H9 (cell line): ENCODE data around the gene BAG3. TPM values are rescaled to one million over a fixed set of nuclear protein-coding genes. Genes with fewer than 3 reads are reported as not detected.

Source experiments
- DNase-seq: peaks from one replicate; pipeline ENCODE4 v3.0.0-alpha.2; 2017
- H2AFZ ChIP-seq: one replicate; pipeline ENCODE4 v1.6.1; 2013; ENCODE audit warnings: mild to moderate bottlenecking, low read length, control low read depth, moderate library complexity
- H2AK5ac ChIP-seq: 2 replicates; pipeline ENCODE4 v1.6.1; 2013; ENCODE audit warnings: low read length, control low read depth, mixed read lengths; ENCODE audit not compliant: insufficient read length
- H2BK120ac ChIP-seq: one replicate; pipeline ENCODE4 v1.6.1; 2013; ENCODE audit warnings: low read depth, mild to moderate bottlenecking, low read length, control low read depth, inconsistent platforms; ENCODE audit not compliant: poor library complexity, severe bottlenecking
- H2BK12ac ChIP-seq: 2 replicates; pipeline ENCODE4 v1.6.1; 2013; ENCODE audit warnings: low read length, control low read depth, mixed read lengths, low read depth; ENCODE audit not compliant: insufficient read length
- H2BK15ac ChIP-seq: 2 replicates; pipeline ENCODE4 v1.6.1; 2013; ENCODE audit warnings: low read depth, low read length, control low read depth
- H2BK20ac ChIP-seq: one replicate; pipeline ENCODE4 v1.6.1; 2013; ENCODE audit warnings: low read depth, mild to moderate bottlenecking, low read length, control low read depth, inconsistent platforms; ENCODE audit not compliant: poor library complexity, severe bottlenecking
- H2BK5ac ChIP-seq: 2 replicates; pipeline ENCODE4 v1.6.1; 2013; ENCODE audit warnings: low read length, control low read depth, mixed read lengths; ENCODE audit not compliant: insufficient read length
- H3K14ac ChIP-seq: 2 replicates; pipeline ENCODE4 v1.6.1; 2013; ENCODE audit warnings: low read length, control low read depth; ENCODE audit not compliant: insufficient read depth
- H3K18ac ChIP-seq: 2 replicates; pipeline ENCODE4 v1.6.1; 2013; ENCODE audit warnings: low read depth, mild to moderate bottlenecking, mixed read lengths, low read length, control low read depth; ENCODE audit not compliant: insufficient read length
- H3K23ac ChIP-seq: 2 replicates; pipeline ENCODE4 v1.6.1; 2013; ENCODE audit warnings: low read length, control low read depth, mixed read lengths, low read depth; ENCODE audit not compliant: insufficient read length
- H3K23me2 ChIP-seq: 2 replicates; pipeline ENCODE4 v1.6.1; 2013; ENCODE audit warnings: low read depth, mild to moderate bottlenecking, mixed read lengths, low read length, control low read depth; ENCODE audit not compliant: insufficient read length, poor library complexity, severe bottlenecking
- H3K27ac ChIP-seq: 2 replicates; pipeline ENCODE4 v1.5.1; 2013; ENCODE audit warnings: low read length, control low read depth, mixed read lengths, low read depth; ENCODE audit not compliant: insufficient read length
- H3K27me3 ChIP-seq: 2 replicates; pipeline ENCODE4 v1.6.1; 2013; ENCODE audit warnings: low read length, control low read depth, inconsistent platforms; ENCODE audit not compliant: insufficient read depth
- H3K4ac ChIP-seq: 2 replicates; pipeline ENCODE4 v1.6.1; 2013; ENCODE audit warnings: low read depth, mild to moderate bottlenecking, control low read depth, inconsistent platforms, low read length, moderate library complexity
- H3K4me1 ChIP-seq: 2 replicates; pipeline ENCODE4 v1.6.1; 2013; ENCODE audit warnings: low read length, control low read depth, inconsistent platforms; ENCODE audit not compliant: insufficient read depth
- H3K4me2 ChIP-seq: 2 replicates; pipeline ENCODE4 v1.6.1; 2013; ENCODE audit warnings: low read length, control low read depth, mixed read lengths; ENCODE audit not compliant: insufficient read length, insufficient read depth
- H3K56ac ChIP-seq: 2 replicates; pipeline ENCODE4 v1.6.1; 2013; ENCODE audit warnings: low read depth, mild to moderate bottlenecking, mixed read lengths, low read length, control low read depth; ENCODE audit not compliant: insufficient read length
- H3K79me1 ChIP-seq: 2 replicates; pipeline ENCODE4 v1.6.1; 2013; ENCODE audit warnings: low read depth, mild to moderate bottlenecking, moderate library complexity, low read length, control low read depth, inconsistent platforms; ENCODE audit not compliant: insufficient read depth, poor library complexity, severe bottlenecking
- H3K79me2 ChIP-seq: 2 replicates; pipeline ENCODE4 v1.6.1; 2013; ENCODE audit warnings: low read length, control low read depth, inconsistent platforms; ENCODE audit not compliant: insufficient read depth
- H3K9ac ChIP-seq: 2 replicates; pipeline ENCODE4 v1.6.1; 2013; ENCODE audit warnings: low read length, control low read depth, mixed read lengths; ENCODE audit not compliant: insufficient read length; ENCODE audit errors: extremely low read depth
- H3K9me3 ChIP-seq: one replicate; pipeline ENCODE4 v1.6.1; 2013; ENCODE audit warnings: low read depth, low read length, inconsistent platforms; ENCODE audit not compliant: control insufficient read depth
- H3T11ph ChIP-seq: one replicate; pipeline ENCODE4 v1.6.1; 2013; ENCODE audit warnings: mild to moderate bottlenecking, low read length, control low read depth, inconsistent platforms
- H4K20me1 ChIP-seq: one replicate; pipeline ENCODE4 v1.6.1; 2013; ENCODE audit not compliant: control insufficient read depth, insufficient read length, insufficient read depth
- H4K5ac ChIP-seq: 2 replicates; pipeline ENCODE4 v1.6.1; 2013; ENCODE audit warnings: low read depth, mild to moderate bottlenecking, mixed read lengths, low read length, control low read depth; ENCODE audit not compliant: insufficient read length
- H4K8ac ChIP-seq: replicated peaks from 2 replicates; pipeline ENCODE4 v1.6.1; 2013; ENCODE audit warnings: low read length, control low read depth, mixed read lengths, low read depth; ENCODE audit not compliant: insufficient read length
- H4K91ac ChIP-seq: 2 replicates; pipeline ENCODE4 v1.6.1; 2013; ENCODE audit warnings: low read depth, mild to moderate bottlenecking, moderate library complexity, mixed read lengths, low read length, control low read depth; ENCODE audit not compliant: insufficient read length
- H3K27ac Mint-ChIP-seq, 3 experiments: 2 replicates in 2 of 3; 3 replicates in 1 of 3; pipeline ENCODE4 v1.8.0; 2020 to 2021; ENCODE audit warnings: mixed read lengths in 3 of 3, mild to moderate bottlenecking in 1 of 3, moderate library complexity in 1 of 3
- H3K27me3 Mint-ChIP-seq: 2 replicates; pipeline ENCODE4 v1.8.0; 2021; ENCODE audit warnings: low read depth, mild to moderate bottlenecking, moderate library complexity, mixed read lengths
- H3K36me3 Mint-ChIP-seq, 3 experiments: 2 replicates in 2 of 3; 3 replicates in 1 of 3; pipeline ENCODE4 v1.8.0; 2020 to 2021; ENCODE audit warnings: low read depth in 3 of 3, mixed read lengths in 3 of 3; ENCODE audit not compliant: insufficient read depth in 1 of 3
- H3K4me1 Mint-ChIP-seq, 2 experiments: 2 replicates each; pipeline ENCODE4 v1.8.0; 2020; ENCODE audit warnings: mixed read lengths in 2 of 2
- H3K4me3 Mint-ChIP-seq, 2 experiments: 2 replicates in 1 of 2; 3 replicates in 1 of 2; pipeline ENCODE4 v1.8.0; 2020 to 2021; ENCODE audit warnings: mild to moderate bottlenecking in 2 of 2, mixed read lengths in 2 of 2, moderate library complexity in 1 of 2
- H3K9me3 Mint-ChIP-seq, 2 experiments: 2 replicates in 1 of 2; 3 replicates in 1 of 2; pipeline ENCODE4 v1.8.0; 2020; ENCODE audit warnings: mild to moderate bottlenecking in 2 of 2, mixed read lengths in 2 of 2, moderate library complexity in 1 of 2
- WGBS: extraction: QIAGEN DNeasy Blood & Tissue Kit; methylation state at CpG from one replicate; pipeline ENCODE4 v1.1.7; 2013; ENCODE audit warnings: missing lambda C conversion rate, low lambda C conversion rate, mixed read lengths; ENCODE audit not compliant: insufficient read length; ENCODE audit errors: extremely low coverage; 5-methylcytosine and 5-hydroxymethylcytosine counted together
- total RNA-seq: library from RNA; stranded (reverse); gene quantifications from 2 replicates; pipeline ENCODE4 v1.2.1, GENCODE V29; 2021
- TF ChIP-seq, protein P1 (sequence below): fragments of 200-600 bp; sonication (generic); conservative IDR thresholded peaks from 3 replicates; pipeline ENCODE4 v1.8.0; 2021; ENCODE audit warnings: antibody characterized with exemption, mild to moderate bottlenecking

Gene BAG3
- total RNA-seq, 1 experiment from 2014 or later = 11.4 TPM

DNA sequence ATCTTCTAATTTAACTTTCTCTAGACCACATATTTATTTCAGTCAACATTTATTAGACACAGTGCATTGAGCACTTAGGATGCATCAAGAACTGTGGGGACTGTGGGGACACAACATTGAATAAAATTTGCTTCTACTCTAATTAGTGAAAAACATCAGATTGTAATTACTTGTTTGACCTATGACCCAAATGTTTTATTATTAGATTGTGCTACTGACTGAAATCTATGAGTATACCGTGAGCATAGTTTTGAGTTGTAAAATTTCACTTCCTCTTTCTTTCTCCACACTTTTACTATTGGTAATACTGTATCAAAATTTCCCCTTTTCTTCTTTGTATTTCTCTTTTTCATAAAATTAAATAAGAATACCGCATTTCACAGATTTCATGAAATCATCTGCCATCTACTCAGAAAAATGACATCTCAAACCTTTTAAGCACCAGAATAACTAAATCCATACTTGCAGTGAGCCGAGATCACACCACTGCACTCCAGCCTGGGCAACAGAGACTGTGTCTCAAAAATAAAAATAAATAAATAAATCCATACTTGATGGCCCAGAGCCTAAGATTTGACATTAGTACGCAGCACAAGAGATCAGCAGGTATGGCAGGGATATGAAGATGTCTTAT lies 49.3 kb downstream of the BAG3 start:
- Histone ChIP-seq H2AFZ (no peak overlapping the region), H3K23ac (no peak overlapping the region), H2BK15ac (no peak overlapping the region), H4K20me1 (no peaks in the 10 kb centered on the region), H2AK5ac (no peak overlapping the region), H3K23me2 (no peaks in the 10 kb centered on the region), H3K9ac (no peak overlapping the region), H4K5ac (no peak overlapping the region), H4K91ac (no peak overlapping the region), H3K9me3 (no peaks in the 10 kb centered on the region), H3K14ac (no peak overlapping the region), H3K4me2 (no peak overlapping the region), H3K79me1 (no peaks in the 10 kb centered on the region), H2BK120ac (no peak overlapping the region), H3K27ac (no peak overlapping the region), H2BK12ac (no peak overlapping the region), H2BK20ac (no peak overlapping the region), H3K79me2 (no peaks in the 10 kb centered on the region), H3K56ac (no peak overlapping the region), H3K18ac (no peak overlapping the region), H3K27me3 (no peaks in the 10 kb centered on the region), H3K4ac (no peak overlapping the region), H3T11ph (no peak overlapping the region), H2BK5ac (no peak overlapping the region), H4K8ac (no peak overlapping the region), H3K4me1 (peaks cover 3% of the 10 kb centered on the region; the same call in 1 of the 2 replicates)
- no peak for DNase-seq
- WGBS = no CpG with 5 or more reads among the region's 4 CpGs
- H3K9me3 Mint-ChIP-seq = peaks cover under 1 to 4% of the 10 kb centered on the region in 2 experiments; a peak in 3 of 5 replicates
- no peak overlapping the region for H3K27ac Mint-ChIP-seq
- H3K27me3 Mint-ChIP-seq = no peaks in the 10 kb centered on the region; the same call in none of the 2 replicates
- TF ChIP-seq, protein P1, sequence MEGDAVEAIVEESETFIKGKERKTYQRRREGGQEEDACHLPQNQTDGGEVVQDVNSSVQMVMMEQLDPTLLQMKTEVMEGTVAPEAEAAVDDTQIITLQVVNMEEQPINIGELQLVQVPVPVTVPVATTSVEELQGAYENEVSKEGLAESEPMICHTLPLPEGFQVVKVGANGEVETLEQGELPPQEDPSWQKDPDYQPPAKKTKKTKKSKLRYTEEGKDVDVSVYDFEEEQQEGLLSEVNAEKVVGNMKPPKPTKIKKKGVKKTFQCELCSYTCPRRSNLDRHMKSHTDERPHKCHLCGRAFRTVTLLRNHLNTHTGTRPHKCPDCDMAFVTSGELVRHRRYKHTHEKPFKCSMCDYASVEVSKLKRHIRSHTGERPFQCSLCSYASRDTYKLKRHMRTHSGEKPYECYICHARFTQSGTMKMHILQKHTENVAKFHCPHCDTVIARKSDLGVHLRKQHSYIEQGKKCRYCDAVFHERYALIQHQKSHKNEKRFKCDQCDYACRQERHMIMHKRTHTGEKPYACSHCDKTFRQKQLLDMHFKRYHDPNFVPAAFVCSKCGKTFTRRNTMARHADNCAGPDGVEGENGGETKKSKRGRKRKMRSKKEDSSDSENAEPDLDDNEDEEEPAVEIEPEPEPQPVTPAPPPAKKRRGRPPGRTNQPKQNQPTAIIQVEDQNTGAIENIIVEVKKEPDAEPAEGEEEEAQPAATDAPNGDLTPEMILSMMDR = no peak
- no peak overlapping the region for H3K4me3 Mint-ChIP-seq
- H3K4me1 Mint-ChIP-seq = peaks cover 17 to 19% of the 10 kb centered on the region in 2 experiments
- H3K36me3 Mint-ChIP-seq = peaks cover 0 to under 1% (median under 1%) of the 10 kb centered on the region in 3 experiments; a peak in 3 of 7 replicates
